Measurements from ENCODE around the gene CTIF.

DNA sequence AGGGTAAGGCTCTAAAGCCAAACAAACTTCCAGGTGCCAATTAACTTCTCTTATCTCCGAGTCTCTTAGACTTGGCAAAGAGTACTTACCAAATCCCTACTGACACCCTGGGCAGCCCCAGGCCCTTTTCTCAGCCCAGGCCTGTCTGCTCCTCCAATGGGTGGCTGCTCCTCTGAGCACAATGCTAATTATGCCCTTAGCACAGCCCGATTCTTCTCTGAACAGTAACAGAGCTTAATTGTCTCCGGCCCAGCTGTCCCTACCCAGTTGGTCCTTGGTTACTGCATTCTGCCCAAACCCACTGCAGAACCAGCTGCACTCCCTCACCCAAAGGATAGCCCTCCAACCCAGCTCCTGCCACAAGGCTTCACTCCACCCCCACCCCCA, 301.7 kb downstream of the CTIF start:
- TF ChIP-seq POLR2A (IDR thresholded peaks at IDR 0.05) (no peak), POLR2AphosphoS5 (IDR thresholded peaks at IDR 0.05) (no peak)
- TF ChIP-seq, protein P1, sequence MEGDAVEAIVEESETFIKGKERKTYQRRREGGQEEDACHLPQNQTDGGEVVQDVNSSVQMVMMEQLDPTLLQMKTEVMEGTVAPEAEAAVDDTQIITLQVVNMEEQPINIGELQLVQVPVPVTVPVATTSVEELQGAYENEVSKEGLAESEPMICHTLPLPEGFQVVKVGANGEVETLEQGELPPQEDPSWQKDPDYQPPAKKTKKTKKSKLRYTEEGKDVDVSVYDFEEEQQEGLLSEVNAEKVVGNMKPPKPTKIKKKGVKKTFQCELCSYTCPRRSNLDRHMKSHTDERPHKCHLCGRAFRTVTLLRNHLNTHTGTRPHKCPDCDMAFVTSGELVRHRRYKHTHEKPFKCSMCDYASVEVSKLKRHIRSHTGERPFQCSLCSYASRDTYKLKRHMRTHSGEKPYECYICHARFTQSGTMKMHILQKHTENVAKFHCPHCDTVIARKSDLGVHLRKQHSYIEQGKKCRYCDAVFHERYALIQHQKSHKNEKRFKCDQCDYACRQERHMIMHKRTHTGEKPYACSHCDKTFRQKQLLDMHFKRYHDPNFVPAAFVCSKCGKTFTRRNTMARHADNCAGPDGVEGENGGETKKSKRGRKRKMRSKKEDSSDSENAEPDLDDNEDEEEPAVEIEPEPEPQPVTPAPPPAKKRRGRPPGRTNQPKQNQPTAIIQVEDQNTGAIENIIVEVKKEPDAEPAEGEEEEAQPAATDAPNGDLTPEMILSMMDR (IDR thresholded peaks at IDR 0.05 in 8 of 11, conservative IDR thresholded peaks at IDR 0.05 in 3 of 11), result no peak
